Activated naive CD4-positive, alpha-beta T cell treated with anti-CD3 and anti-CD28 coated beads, Interleukin-2, amount 50 U/mL, for 72 hours (primary cell): Measurements from ENCODE around the gene RIOX2. TPM values are rescaled to one million over a fixed set of nuclear protein-coding genes. Genes with fewer than 3 reads are reported as not detected.
"Not testable (repeated sequence)": the region's sequence is repeated elsewhere in the genome, so short reads cannot be mapped to it uniquely, and the experiment has no call there.

Experiments used
- ATAC-seq, 2 donors: fragments of 150-1000 bp; cut with Tn5 transposase; 2 replicates each; pipeline ENCODE4 v1.10.0; 2021; ENCODE audit warnings: mild to moderate bottlenecking in 2 of 2, moderate library complexity in 2 of 2
- DNase-seq, 2 donors: peaks; one replicate each; pipeline ENCODE4 v3.0.0; 2021 to 2022; ENCODE audit warnings: low spot score in 2 of 2
- H3K27ac Mint-ChIP-seq, 2 donors: one replicate each; pipeline ENCODE4 v1.8.0; 2022; ENCODE audit warnings: mild to moderate bottlenecking in 2 of 2, mixed read lengths in 2 of 2
- H3K36me3 Mint-ChIP-seq, 2 donors: one replicate each; pipeline ENCODE4 v1.8.0; 2022; ENCODE audit warnings: mixed read lengths in 2 of 2
- H3K9me3 Mint-ChIP-seq, 2 donors: one replicate each; pipeline ENCODE4 v1.8.0; 2022; ENCODE audit warnings: mixed read lengths in 2 of 2
- total RNA-seq, 2 donors: library from RNA; stranded (reverse); gene quantifications; one replicate each; pipeline ENCODE4 v1.2.3, GENCODE V29; 2022

The RIOX2 gene
- total RNA-seq, 2 donors from 2014 or later, result 9.3 to 38.9 TPM

GRCh38 chr3:97910236-97910831 is 61.9 kb downstream of the RIOX2 start:
- not testable (repeated sequence) for ATAC-seq, DNase-seq, H3K9me3 Mint-ChIP-seq, H3K27ac Mint-ChIP-seq
- peaks cover 6 to 13% of the 10 kb centered on the region in 2 donors for H3K36me3 Mint-ChIP-seq

- H3K9me3 Mint-ChIP-seq, ATAC-seq, H3K27ac Mint-ChIP-seq, DNase-seq: not testable (repeated sequence)
- H3K36me3 Mint-ChIP-seq, result peaks cover 6 to 13% of the 10 kb centered on the region in 2 donors
Observed at GRCh38 chr3:97909830-97910229, 62.4 kb downstream of the RIOX2 start.

- no peak overlapping the region for H3K27ac Mint-ChIP-seq
- DNase-seq, result no peak
- H3K36me3 Mint-ChIP-seq, result peaks cover 0 to 13% of the 10 kb centered on the region in 2 donors
- ATAC-seq, result no peak
- H3K9me3 Mint-ChIP-seq, result no peaks in the 10 kb centered on the region
Observed at GRCh38 chr3:97901313-97902248, 70.7 kb downstream of the RIOX2 start.

- H3K9me3 Mint-ChIP-seq, result no peaks in the 10 kb centered on the region
- DNase-seq, result no peak
- peaks cover 0 to 13% of the 10 kb centered on the region in 2 donors for H3K36me3 Mint-ChIP-seq
- no peak for ATAC-seq
- H3K27ac Mint-ChIP-seq, result no peak overlapping the region
Observed at GRCh38 chr3:97899331-97899730, 72.9 kb downstream of the RIOX2 start.

GRCh38 chr3:97896547-97896946 is 75.7 kb downstream of the RIOX2 start:
- no peaks in the 10 kb centered on the region for H3K9me3 Mint-ChIP-seq
- H3K27ac Mint-ChIP-seq, result no peak overlapping the region
- no peak for ATAC-seq
- H3K36me3 Mint-ChIP-seq, result peaks cover 0 to 9% of the 10 kb centered on the region in 2 donors
- DNase-seq, result no peak

GRCh38 chr3:97896129-97896528 is 76.1 kb downstream of the RIOX2 start:
- ATAC-seq (no peak), DNase-seq (no peak)
- H3K27ac Mint-ChIP-seq, result no peak overlapping the region
- no peaks in the 10 kb centered on the region for H3K9me3 Mint-ChIP-seq
- H3K36me3 Mint-ChIP-seq, result peaks cover 0 to 5% of the 10 kb centered on the region in 2 donors

GRCh38 chr3:97895216-97895615 is 77.0 kb downstream of the RIOX2 start:
- DNase-seq (no peak), ATAC-seq (no peak)
- H3K27ac Mint-ChIP-seq, result no peak overlapping the region
- no peaks in the 10 kb centered on the region for H3K9me3 Mint-ChIP-seq
- no peaks in the 10 kb centered on the region for H3K36me3 Mint-ChIP-seq

GRCh38 chr3:97892852-97893251 is 79.4 kb downstream of the RIOX2 start:
- H3K36me3 Mint-ChIP-seq, result no peaks in the 10 kb centered on the region
- ATAC-seq (no peak), DNase-seq (no peak)

More at GRCh38 chr3:97892852-97893251, 79.4 kb downstream of the RIOX2 start:
- Mint-ChIP-seq H3K9me3 (no peaks in the 10 kb centered on the region), H3K27ac (no peak overlapping the region)

Other genes with a start within 250 kb of the RIOX2 start
- 1 to 10 TPM; 1.9 to 5.5 TPM for gene ARL6, start 207.7 kb downstream of the RIOX2 start, total RNA-seq
- gene CRYBG3, start 150.4 kb downstream of the RIOX2 start, total RNA-seq, result 10 to 100 TPM in 1 of 2 donors, 1 to 10 TPM in 1; 1.3 to 10.6 TPM
- not detected for gene GABRR3, start 62.9 kb upstream of the RIOX2 start, total RNA-seq
- not detected for gene OR5AC2, start 114.7 kb upstream of the RIOX2 start, total RNA-seq
- gene OR5H1, start 158.3 kb upstream of the RIOX2 start, total RNA-seq, result not detected
- under 1 TPM in 1 of 2 donors, not detected in 1; 0.02 TPM for gene OR5H14, start 175.0 kb upstream of the RIOX2 start, total RNA-seq
- not detected for gene OR5H15, start 194.3 kb upstream of the RIOX2 start, total RNA-seq